ELF-1 (cell line): ENCODE results near the gene CDK5R2.
"Not testable (repeated sequence)": the region's sequence is repeated elsewhere in the genome, so short reads cannot be mapped to it uniquely, and the experiment has no call there.

Experiments
- DNase-seq: peaks from one replicate; pipeline ENCODE4 v3.0.0-alpha.2; 2016; ENCODE audit warnings: low read depth, low spot score

CDK5R2 gene

GRCh38 chr2:218959141-218959731 is at the start of gene CDK5R2:
Gene CDK5R2 (plus strand): TSS chr2:218959666. CDS start chr2:218959821, 155 bp downstream.
- DNase-seq, result peak; percentile 93

GRCh38 chr2:218910741-218911140 is 48.7 kb upstream of the CDK5R2 start:
- DNase-seq, result no peak

- no peak for DNase-seq
Observed at GRCh38 chr2:218920504-218920903, 39.0 kb upstream of the CDK5R2 start.

DNA sequence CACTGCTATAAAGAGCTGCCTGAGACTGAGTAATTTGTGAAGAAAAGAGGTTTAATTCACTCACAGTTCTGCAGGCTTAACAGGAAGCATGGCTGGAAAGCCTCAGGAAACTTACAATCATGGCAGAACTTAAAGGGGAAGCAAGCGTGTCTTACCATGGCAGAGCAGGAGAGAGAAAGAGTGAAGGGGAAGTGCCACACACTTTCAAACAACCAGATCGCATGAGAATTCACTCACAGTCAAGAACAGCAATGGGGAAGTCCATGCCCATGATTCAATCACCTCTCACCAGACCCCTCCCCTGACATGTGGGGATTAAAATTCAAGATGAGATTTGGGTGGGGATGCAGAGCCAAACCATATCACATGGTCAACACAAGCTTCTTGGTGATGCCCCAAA is 34.7 kb upstream of the CDK5R2 start:
- no peak for DNase-seq

- DNase-seq, result no peak
Observed at GRCh38 chr2:218925434-218925833, 34.0 kb upstream of the CDK5R2 start.

- no peak for DNase-seq
Observed at GRCh38 chr2:218927422-218927821, 32.0 kb upstream of the CDK5R2 start.

DNA sequence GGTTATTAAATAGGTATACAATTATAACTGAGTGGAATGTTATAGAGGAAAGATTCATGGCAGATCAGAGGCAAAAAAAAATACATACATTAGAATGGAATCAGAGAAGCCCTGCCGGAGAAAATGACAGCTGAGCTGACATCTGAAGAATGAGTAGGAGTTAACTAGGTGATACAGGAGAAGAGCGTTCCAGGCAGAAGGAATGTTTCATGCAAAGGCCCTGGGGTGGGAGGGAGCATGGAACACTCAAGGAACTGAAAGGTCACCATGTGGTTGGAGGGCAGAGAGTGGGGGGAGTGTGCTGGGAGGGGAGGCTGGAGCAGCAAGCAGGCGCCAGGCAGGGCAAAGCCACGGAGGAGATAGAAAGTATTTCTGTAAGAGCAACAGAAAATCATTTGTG is 31.6 kb upstream of the CDK5R2 start:
- no peak for DNase-seq

- DNase-seq, result not testable (repeated sequence)
Observed at GRCh38 chr2:218930488-218930887, 29.0 kb upstream of the CDK5R2 start.

DNA sequence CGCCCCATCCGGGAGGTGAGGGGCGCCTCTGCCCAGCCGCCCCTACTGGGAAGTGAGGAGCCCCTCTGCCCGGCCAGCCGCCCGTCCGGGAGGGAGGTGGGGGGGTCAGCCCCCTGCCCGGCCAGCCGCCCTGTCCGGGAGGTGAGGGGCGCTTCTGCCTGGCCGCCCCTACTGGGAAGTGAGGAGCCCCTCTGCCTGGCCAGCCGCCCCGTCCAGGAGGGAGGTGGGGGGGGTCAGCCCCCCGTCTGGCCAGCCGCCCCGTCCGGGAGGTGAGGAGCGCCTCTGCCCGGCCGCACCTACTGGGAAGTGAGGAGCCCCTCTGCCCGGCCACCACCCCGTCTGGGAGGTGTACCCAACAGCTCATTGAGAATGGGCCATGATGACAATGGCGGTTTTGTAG is 27.7 kb upstream of the CDK5R2 start:
- not testable (repeated sequence) for DNase-seq

- no peak for DNase-seq
Observed at GRCh38 chr2:218944759-218945404, 14.6 kb upstream of the CDK5R2 start.

DNA sequence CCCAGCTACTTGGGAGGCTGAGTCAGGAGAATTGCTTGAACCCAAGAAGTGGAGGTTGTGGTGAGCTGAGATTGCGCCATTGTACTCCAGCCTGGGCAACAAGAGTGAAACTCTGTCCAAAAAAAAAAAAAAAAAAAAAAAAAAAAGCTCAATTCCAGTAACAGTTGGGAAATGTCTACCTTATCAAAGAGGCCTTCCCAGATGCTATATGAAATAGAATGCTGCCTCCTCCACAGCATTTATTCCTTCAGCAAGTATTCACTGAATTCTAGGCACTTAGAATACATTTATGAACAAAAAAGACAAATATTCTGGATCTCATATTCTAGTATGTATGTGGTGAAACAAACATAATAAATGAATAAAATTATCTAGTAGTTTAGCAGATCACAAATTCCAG is 12.8 kb upstream of the CDK5R2 start:
- DNase-seq, result no peak

- no peak for DNase-seq
Observed at GRCh38 chr2:218952160-218952559, 7.3 kb upstream of the CDK5R2 start.

- DNase-seq, result peak; percentile 31
Observed at GRCh38 chr2:218953366-218953954, 6.0 kb upstream of the CDK5R2 start.

GRCh38 chr2:218954541-218955300 is 4.7 kb upstream of the CDK5R2 start:
- no peak for DNase-seq

DNA sequence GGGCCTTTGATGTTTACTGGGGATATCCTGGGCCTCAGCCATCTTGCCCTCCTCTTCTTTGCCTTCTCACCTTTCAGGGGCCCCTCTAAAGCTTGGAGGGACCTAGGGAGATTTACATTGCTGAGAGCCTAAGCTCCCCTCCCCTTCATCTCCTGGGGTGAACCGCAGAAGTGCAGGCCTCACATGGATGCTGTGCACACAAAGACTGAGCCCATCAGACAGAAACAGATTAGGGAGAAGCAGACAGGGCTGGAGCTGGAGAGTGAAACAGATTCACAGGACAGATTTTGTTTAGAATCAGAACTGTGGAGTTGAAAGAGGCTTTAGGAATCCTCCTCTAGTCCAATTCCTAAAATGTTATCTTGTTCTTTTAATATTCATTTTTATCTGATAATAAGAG is 3.4 kb upstream of the CDK5R2 start:
- no peak for DNase-seq

DNA sequence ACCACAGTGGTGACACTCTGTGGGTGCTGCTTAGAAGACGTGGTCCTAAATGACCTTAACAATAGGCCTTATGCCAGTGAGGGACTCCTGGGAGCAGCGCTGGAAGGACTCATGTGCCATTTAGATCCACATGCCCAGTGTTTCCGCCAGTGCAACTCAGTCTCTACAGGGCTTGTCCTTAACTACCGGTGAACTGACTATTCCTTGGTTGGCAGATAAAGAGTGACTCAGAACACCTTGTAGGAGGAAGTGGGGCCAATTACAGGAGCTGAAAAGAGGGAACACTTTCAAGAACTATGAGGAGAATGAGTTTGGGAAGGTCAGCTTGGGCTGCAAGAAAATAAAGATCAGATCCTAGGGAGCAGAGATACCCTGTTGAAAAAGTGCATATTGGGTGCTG is 1.8 kb upstream of the CDK5R2 start:
- DNase-seq, result no peak

- DNase-seq, result no peak
Observed at GRCh38 chr2:218958276-218958675, 1.2 kb upstream of the CDK5R2 start.

GRCh38 chr2:218959761-218960308 is 369 bp downstream of the CDK5R2 start:
- peak; percentile 40 for DNase-seq

- DNase-seq, result peak; percentile 25
Observed at GRCh38 chr2:218960309-218961165, 1.1 kb downstream of the CDK5R2 start.

- no peak for DNase-seq
Observed at GRCh38 chr2:218961229-218961628, 1.8 kb downstream of the CDK5R2 start.
